ENCODE data around the gene STRADA. TPM values are rescaled to one million over a fixed set of nuclear protein-coding genes. Genes with fewer than 3 reads are reported as not detected.

STRADA gene
- total and polyA plus RNA-seq, 2 experiments from 2014 or later: 19.9 to 24.4 TPM

GRCh38 chr17:63762161-63763078 is 20.8 kb upstream of the STRADA start:
- Histone ChIP-seq H3K4me3 (no peak overlapping the region), H3K4me2 (peak overlapping the region; percentile 61), H3K4me1 (ENCODE audit: insufficient read depth) (peaks cover 5% of the 10 kb centered on the region), H3K27ac (peak overlapping the region; percentile 27), H3K9me3 (ENCODE audit: low read depth) (no peaks in the 10 kb centered on the region), H3K79me2 (peaks cover 32% of the 10 kb centered on the region), H3K9me2 (replicated peaks; ENCODE audit: insufficient read depth) (no peaks in the 10 kb centered on the region), H3K27me3 (no peaks in the 10 kb centered on the region), H3K36me3 (replicated peaks; ENCODE audit: insufficient read depth, low read depth) (no peaks in the 10 kb centered on the region), H4K20me1 (ENCODE audit: insufficient read depth, poor library complexity, severe bottlenecking) (peaks cover 10% of the 10 kb centered on the region), H2AFZ (no peak overlapping the region)
- 86% methylated on average over 5 of the region's 5 CpGs for WGBS (ENCODE audit: low lambda C conversion rate, missing lambda C conversion rate)
- TF ChIP-seq EZH2 (IDR thresholded peaks at IDR 0.05; ENCODE audit: borderline replicate concordance): no peak
- no peak for TF ChIP-seq EZH2phosphoT487 (IDR thresholded peaks at IDR 0.05; ENCODE audit: low read depth, severe bottlenecking, unreplicated experiment)
- TF ChIP-seq CTCF (IDR thresholded peaks at IDR 0.05; ENCODE audit: poor library complexity): no peak
- no peak for DNase-seq (ENCODE audit: low spot score)

- Histone ChIP-seq H3K9me2 (replicated peaks; ENCODE audit: insufficient read depth) (no peaks in the 10 kb centered on the region), H3K79me2 (peaks cover 18% of the 10 kb centered on the region), H2AFZ (no peak overlapping the region), H3K4me3 (no peak overlapping the region), H3K4me2 (no peak overlapping the region), H3K9me3 (ENCODE audit: low read depth) (no peaks in the 10 kb centered on the region), H3K27ac (no peak overlapping the region), H4K20me1 (ENCODE audit: insufficient read depth, poor library complexity, severe bottlenecking) (peaks cover 2% of the 10 kb centered on the region), H3K4me1 (ENCODE audit: insufficient read depth) (peaks cover 5% of the 10 kb centered on the region), H3K27me3 (no peaks in the 10 kb centered on the region), H3K36me3 (replicated peaks; ENCODE audit: insufficient read depth, low read depth) (no peaks in the 10 kb centered on the region)
- DNase-seq (ENCODE audit: low spot score): no peak
- 94% methylated on average over 10 of the region's 10 CpGs for WGBS (ENCODE audit: low lambda C conversion rate, missing lambda C conversion rate)
- no peak for TF ChIP-seq CTCF (IDR thresholded peaks at IDR 0.05; ENCODE audit: poor library complexity)
- no peak for TF ChIP-seq EZH2phosphoT487 (IDR thresholded peaks at IDR 0.05; ENCODE audit: low read depth, severe bottlenecking, unreplicated experiment)
- TF ChIP-seq EZH2 (IDR thresholded peaks at IDR 0.05; ENCODE audit: borderline replicate concordance): no peak
These were observed 19.4 kb upstream of the STRADA start for GRCh38 chr17:63760771-63761539.

GRCh38 chr17:63758428-63758827 is 16.8 kb upstream of the STRADA start:
- H3K4me2 ChIP-seq: no peak overlapping the region
- WGBS (ENCODE audit: low lambda C conversion rate, missing lambda C conversion rate): 87% methylated on average over 2 of the region's 2 CpGs
- DNase-seq (ENCODE audit: low spot score): no peak
- TF ChIP-seq EZH2phosphoT487 (IDR thresholded peaks at IDR 0.05; ENCODE audit: low read depth, severe bottlenecking, unreplicated experiment) (no peak), EZH2 (IDR thresholded peaks at IDR 0.05; ENCODE audit: borderline replicate concordance) (no peak), CTCF (IDR thresholded peaks at IDR 0.05; ENCODE audit: poor library complexity) (no peak)
- no peak overlapping the region for H2AFZ ChIP-seq
- H3K4me3 ChIP-seq: no peak overlapping the region
- no peaks in the 10 kb centered on the region for H3K27me3 ChIP-seq
- H3K9me3 ChIP-seq (ENCODE audit: low read depth): no peaks in the 10 kb centered on the region
- H4K20me1 ChIP-seq (ENCODE audit: insufficient read depth, poor library complexity, severe bottlenecking): no peaks in the 10 kb centered on the region
- no peaks in the 10 kb centered on the region for H3K9me2 ChIP-seq (replicated peaks; ENCODE audit: insufficient read depth)
- H3K79me2 ChIP-seq: no peaks in the 10 kb centered on the region
- peaks cover 5% of the 10 kb centered on the region for H3K4me1 ChIP-seq (ENCODE audit: insufficient read depth)
- H3K27ac ChIP-seq: no peak overlapping the region
- no peaks in the 10 kb centered on the region for H3K36me3 ChIP-seq (replicated peaks; ENCODE audit: insufficient read depth, low read depth)
